ENCODE measurements around the gene TBC1D30.

The TBC1D30 gene

GRCh38 chr12:64893961-64894360 is 69.5 kb downstream of the TBC1D30 start:
- no peak overlapping the region for H3K4me3 ChIP-seq (ENCODE audit: low read length)
- DNase-seq (ENCODE audit: low read depth, low spot score) = no peak

- no peak for DNase-seq (ENCODE audit: low read depth, low spot score)
- no peak overlapping the region for H3K4me3 ChIP-seq (ENCODE audit: low read length)
These were observed 70.5 kb downstream of the TBC1D30 start for GRCh38 chr12:64894827-64895475.

- H3K4me3 ChIP-seq (ENCODE audit: low read length) = no peak overlapping the region
- DNase-seq (ENCODE audit: low read depth, low spot score) = no peak
These were observed 71.1 kb downstream of the TBC1D30 start for GRCh38 chr12:64895526-64895925.

- no peak for DNase-seq (ENCODE audit: low read depth, low spot score)
- H3K4me3 ChIP-seq (ENCODE audit: low read length) = no peak overlapping the region
These were observed 76.1 kb downstream of the TBC1D30 start for GRCh38 chr12:64900540-64900939.

GRCh38 chr12:64903479-64904152 is 79.2 kb downstream of the TBC1D30 start:
- no peak for DNase-seq (ENCODE audit: low read depth, low spot score)

DNA sequence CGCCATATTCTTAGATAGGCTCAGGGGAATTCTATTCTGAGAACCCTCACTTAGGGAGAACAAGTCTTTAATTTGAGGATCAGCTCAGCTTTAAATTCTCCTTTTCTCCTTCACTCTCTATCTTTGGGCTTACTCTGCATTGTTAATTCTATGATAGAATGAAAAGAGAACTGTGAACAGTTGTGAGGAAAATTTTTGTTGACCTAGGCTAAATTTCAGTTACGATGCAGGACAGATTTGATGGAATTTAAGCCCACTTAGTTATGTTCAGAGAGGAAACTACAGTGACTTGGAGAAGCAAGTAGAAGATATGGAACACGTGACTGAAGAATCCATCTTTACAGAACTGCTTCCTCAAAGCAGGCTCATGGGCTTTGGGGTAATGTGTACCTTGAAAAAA is 82.7 kb downstream of the TBC1D30 start:
- no peak for DNase-seq (ENCODE audit: low read depth, low spot score)
- no peak overlapping the region for H3K4me3 ChIP-seq (ENCODE audit: low read length)

More at GRCh38 chr12:64903479-64904152, 79.2 kb downstream of the TBC1D30 start:
- H3K4me3 ChIP-seq (ENCODE audit: low read length) = no peak overlapping the region

DNA sequence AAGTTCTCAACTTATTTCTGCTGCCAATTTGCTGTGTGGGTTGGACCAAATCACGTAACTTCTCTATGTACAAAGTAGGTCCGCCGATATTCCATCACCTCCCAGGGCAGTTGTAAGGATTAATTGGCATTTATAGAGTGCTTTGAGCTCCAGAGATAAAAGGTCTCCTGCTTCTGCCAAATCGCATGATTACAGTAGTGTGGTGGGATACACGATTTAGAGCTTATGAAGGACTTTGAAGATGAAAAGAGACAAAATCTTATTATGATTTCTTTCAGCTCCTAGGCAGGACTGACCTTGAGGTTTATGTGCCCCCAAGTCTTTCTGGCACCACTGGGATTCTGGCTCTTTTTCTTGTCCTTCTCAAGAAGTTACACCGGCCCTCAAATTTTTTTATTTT is 84.7 kb downstream of the TBC1D30 start:
- H3K4me3 ChIP-seq (ENCODE audit: low read length) = no peak overlapping the region
- DNase-seq (ENCODE audit: low read depth, low spot score) = no peak

DNA sequence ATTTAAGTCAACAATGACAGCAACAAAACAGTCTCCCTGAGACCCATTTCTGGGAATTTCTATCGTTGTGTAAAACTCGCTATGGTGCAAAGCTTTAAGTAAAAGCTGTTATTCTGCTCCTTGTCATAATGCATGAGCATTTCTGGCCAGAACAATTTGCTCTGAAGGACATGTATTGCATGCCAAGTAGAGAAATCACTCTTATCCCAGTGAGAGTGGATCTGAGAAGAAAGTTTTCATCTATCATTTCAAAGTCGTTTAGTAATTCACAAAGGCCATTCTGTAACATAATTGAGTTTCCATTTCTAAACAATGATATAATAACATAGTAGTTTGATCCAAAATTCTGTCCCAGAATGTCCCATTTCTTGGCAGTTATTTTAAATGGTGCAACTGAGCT is 86.6 kb downstream of the TBC1D30 start:
- DNase-seq (ENCODE audit: low read depth, low spot score) = no peak
- no peak overlapping the region for H3K4me3 ChIP-seq (ENCODE audit: low read length)

GRCh38 chr12:64911912-64912311 is 87.5 kb downstream of the TBC1D30 start:
- no peak overlapping the region for H3K4me3 ChIP-seq (ENCODE audit: low read length)
- DNase-seq (ENCODE audit: low read depth, low spot score) = no peak

GRCh38 chr12:64912516-64913255 is 88.2 kb downstream of the TBC1D30 start:
- DNase-seq (ENCODE audit: low read depth, low spot score) = no peak
- no peak overlapping the region for H3K4me3 ChIP-seq (ENCODE audit: low read length)

DNA sequence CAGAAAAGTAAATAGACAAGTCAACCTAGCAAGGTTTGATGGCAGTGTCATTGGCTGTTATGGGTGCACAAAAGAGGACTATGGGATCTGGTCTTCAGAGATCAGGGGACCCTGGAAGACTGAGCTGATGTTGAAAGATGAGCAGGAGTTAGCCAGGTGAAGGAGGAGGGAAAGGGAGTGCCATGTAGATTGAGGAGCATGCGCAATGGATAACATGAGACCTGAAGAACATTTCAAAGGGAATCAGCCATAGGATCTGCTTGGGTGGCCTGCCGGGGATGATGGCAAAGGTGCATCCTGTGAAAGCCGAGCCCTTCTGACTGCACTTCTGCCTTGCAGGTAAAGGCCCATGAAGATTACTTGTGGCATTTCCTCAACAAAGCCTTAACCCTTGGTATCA is 90.8 kb downstream of the TBC1D30 start:
- DNase-seq (ENCODE audit: low read depth, low spot score) = no peak

GRCh38 chr12:64916411-64917261 is 92.2 kb downstream of the TBC1D30 start:
- no peak overlapping the region for H3K4me3 ChIP-seq (ENCODE audit: low read length)

More for the DNA sequence above, 90.8 kb downstream of the TBC1D30 start:
- H3K4me3 ChIP-seq (ENCODE audit: low read length) = no peak overlapping the region

GRCh38 chr12:64918344-64918743 is 93.9 kb downstream of the TBC1D30 start:
- no peak overlapping the region for H3K4me3 ChIP-seq (ENCODE audit: low read length)
- no peak for DNase-seq (ENCODE audit: low read depth, low spot score)

More at GRCh38 chr12:64916411-64917261, 92.2 kb downstream of the TBC1D30 start:
- no peak for DNase-seq (ENCODE audit: low read depth, low spot score)

GRCh38 chr12:64918801-64919200 is 94.4 kb downstream of the TBC1D30 start:
- no peak for DNase-seq (ENCODE audit: low read depth, low spot score)
- no peak overlapping the region for H3K4me3 ChIP-seq (ENCODE audit: low read length)

DNA sequence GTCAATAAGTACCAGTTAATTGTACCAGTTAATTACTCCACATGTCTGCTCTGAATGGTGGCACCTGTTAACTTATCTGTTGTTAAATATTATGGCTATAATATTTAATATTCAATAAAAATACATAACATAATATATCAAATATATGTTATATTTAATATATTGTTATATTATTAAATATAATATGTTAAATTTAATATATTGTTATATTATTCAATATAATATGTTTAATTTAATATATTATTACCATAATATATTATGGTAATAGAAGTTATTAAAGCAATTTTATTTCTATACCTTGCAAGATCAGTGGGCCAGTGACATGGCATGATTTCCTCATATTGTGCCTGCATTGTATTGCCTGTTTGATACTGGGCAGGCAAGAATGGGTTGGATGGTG is 98.4 kb downstream of the TBC1D30 start:
- no peak for DNase-seq (ENCODE audit: low read depth, low spot score)
- no peak overlapping the region for H3K4me3 ChIP-seq (ENCODE audit: low read length)

DNA sequence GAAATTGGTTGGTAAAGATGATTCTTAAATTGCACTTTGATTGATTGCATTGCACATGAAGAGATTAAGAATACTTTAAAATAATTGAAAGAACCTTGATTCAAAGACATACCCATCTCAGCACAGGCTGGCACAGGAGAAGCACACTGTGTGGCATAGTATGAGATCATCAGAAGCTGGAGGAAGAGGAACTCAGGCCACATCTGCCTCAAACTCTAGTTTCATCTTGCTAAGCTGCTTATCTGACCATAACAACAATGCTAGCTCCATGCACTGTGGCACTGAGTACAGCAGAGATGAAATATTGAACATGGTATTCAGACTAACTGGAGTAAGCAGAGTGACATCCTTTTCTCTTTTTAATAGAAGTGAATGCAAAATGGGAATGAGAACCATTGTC is 99.1 kb downstream of the TBC1D30 start:
- no peak overlapping the region for H3K4me3 ChIP-seq (ENCODE audit: low read length)
- DNase-seq (ENCODE audit: low read depth, low spot score) = no peak

All from Jurkat, Clone E6-1 (cell line).